Neuronal stem cell (in vitro differentiated cells): ENCODE data around the gene MYH7B.
A peak's percentile ranks its signal among the peaks of the same experiment; 100 is the strongest.

Experiments
- DNase-seq: peaks from one replicate; pipeline ENCODE4 v3.0.0-alpha.2; 2013; ENCODE audit warnings: low spot score
- H2AFZ ChIP-seq: one replicate; pipeline ENCODE4 v1.6.1; 2013; ENCODE audit warnings: mild to moderate bottlenecking, low read length, inconsistent platforms
- H2AK5ac ChIP-seq: 2 replicates; pipeline ENCODE4 v1.6.1; 2013; ENCODE audit warnings: low read depth, mild to moderate bottlenecking, inconsistent platforms, low read length, moderate library complexity, mixed read lengths
- H2BK120ac ChIP-seq: 2 replicates; pipeline ENCODE4 v1.6.1; 2013; ENCODE audit warnings: low read depth, mild to moderate bottlenecking, inconsistent platforms, low read length, moderate library complexity, mixed read lengths
- H2BK12ac ChIP-seq: one replicate; pipeline ENCODE4 v1.6.1; 2013; ENCODE audit warnings: low read length, inconsistent platforms
- H2BK15ac ChIP-seq: 2 replicates; pipeline ENCODE4 v1.6.1; 2013; ENCODE audit warnings: mild to moderate bottlenecking, low read length, inconsistent platforms, mixed read lengths
- H2BK5ac ChIP-seq: one replicate; pipeline ENCODE4 v1.6.1; 2013; ENCODE audit warnings: inconsistent platforms, mild to moderate bottlenecking, low read length, moderate library complexity
- H3K14ac ChIP-seq: one replicate; pipeline ENCODE4 v1.6.1; 2013; ENCODE audit warnings: low read length, inconsistent platforms
- H3K18ac ChIP-seq: 2 replicates; pipeline ENCODE4 v1.6.1; 2013; ENCODE audit warnings: low read length, inconsistent platforms
- H3K23ac ChIP-seq: 2 replicates; pipeline ENCODE4 v1.6.1; 2013; ENCODE audit warnings: low read depth, mild to moderate bottlenecking, mixed read lengths, low read length, inconsistent platforms; ENCODE audit not compliant: poor library complexity
- H3K27ac ChIP-seq: replicated peaks from 3 replicates; pipeline ENCODE4 v1.5.1; 2013; ENCODE audit warnings: low read length, inconsistent platforms
- H3K27me3 ChIP-seq, 3 experiments: 2 replicates each; pipeline ENCODE4 v1.6.1; 2013; ENCODE audit warnings: low read length in 3 of 3, mild to moderate bottlenecking in 2 of 3, inconsistent platforms in 1 of 3, low read depth in 1 of 3, mixed read lengths in 1 of 3, moderate library complexity in 1 of 3; ENCODE audit not compliant: control insufficient read depth in 3 of 3, insufficient read depth in 3 of 3
- H3K36me3 ChIP-seq, 2 donors: replicated peaks in 1 of 2; 2 replicates each; pipeline ENCODE4 v1.6.1; 2013; ENCODE audit warnings: low read length in 2 of 2; ENCODE audit not compliant: control insufficient read depth in 2 of 2, insufficient read depth in 2 of 2
- H3K4ac ChIP-seq: 2 replicates; pipeline ENCODE4 v1.6.1; 2013; ENCODE audit warnings: inconsistent platforms, mild to moderate bottlenecking, low read length, moderate library complexity
- H3K4me1 ChIP-seq, 2 donors: 1 replicate in 1 of 2; 2 replicates in 1 of 2; pipeline ENCODE4 v1.6.1; 2013; ENCODE audit warnings: low read length in 2 of 2, low read depth in 1 of 2; ENCODE audit not compliant: control insufficient read depth in 2 of 2, insufficient read depth in 1 of 2
- H3K4me2 ChIP-seq: one replicate; pipeline ENCODE4 v1.6.1; 2013; ENCODE audit warnings: mild to moderate bottlenecking, low read length, inconsistent platforms; ENCODE audit not compliant: insufficient read depth, poor library complexity, severe bottlenecking
- H3K4me3 ChIP-seq, 2 donors: 2 replicates each; pipeline ENCODE4 v1.5.1; 2013; ENCODE audit warnings: low read length in 2 of 2, mild to moderate bottlenecking in 2 of 2, inconsistent platforms in 1 of 2, moderate library complexity in 1 of 2
- H3K79me1 ChIP-seq: one replicate; pipeline ENCODE4 v1.6.1; 2013; ENCODE audit warnings: low read depth, mild to moderate bottlenecking, inconsistent platforms, low read length, moderate library complexity
- H3K9ac ChIP-seq: one replicate; pipeline ENCODE4 v1.6.1; 2013; ENCODE audit warnings: mild to moderate bottlenecking, low read depth, low read length, inconsistent platforms; ENCODE audit not compliant: poor library complexity
- H3K9me3 ChIP-seq, 2 donors: replicated peaks in 1 of 2; 2 replicates each; pipeline versions ENCODE3 to v1.6.1; 2013; ENCODE audit warnings: low read length in 2 of 2, mild to moderate bottlenecking in 2 of 2, inconsistent platforms in 1 of 2, low read depth in 1 of 2, mixed read lengths in 1 of 2, moderate library complexity in 1 of 2; ENCODE audit not compliant: control insufficient read depth in 2 of 2, insufficient read depth in 1 of 2
- H4K8ac ChIP-seq: one replicate; pipeline ENCODE4 v1.6.1; 2013; ENCODE audit warnings: low read depth, mild to moderate bottlenecking, inconsistent platforms, low read length, moderate library complexity
- H4K91ac ChIP-seq: one replicate; pipeline ENCODE4 v1.6.1; 2013; ENCODE audit warnings: low read length, low read depth, mild to moderate bottlenecking, inconsistent platforms; ENCODE audit not compliant: poor library complexity
- WGBS, 2 donors: extraction: QIAGEN DNeasy Blood & Tissue Kit; methylation state at CpG; one replicate each; pipeline ENCODE4 v1.1.7; 2013; ENCODE audit warnings: missing lambda C conversion rate in 2 of 2, mixed read lengths in 1 of 2; ENCODE audit not compliant: insufficient read length in 2 of 2, insufficient replicate concordance in 1 of 2; ENCODE audit errors: extremely low coverage in 2 of 2; 5-methylcytosine and 5-hydroxymethylcytosine counted together

Gene MYH7B

DNA sequence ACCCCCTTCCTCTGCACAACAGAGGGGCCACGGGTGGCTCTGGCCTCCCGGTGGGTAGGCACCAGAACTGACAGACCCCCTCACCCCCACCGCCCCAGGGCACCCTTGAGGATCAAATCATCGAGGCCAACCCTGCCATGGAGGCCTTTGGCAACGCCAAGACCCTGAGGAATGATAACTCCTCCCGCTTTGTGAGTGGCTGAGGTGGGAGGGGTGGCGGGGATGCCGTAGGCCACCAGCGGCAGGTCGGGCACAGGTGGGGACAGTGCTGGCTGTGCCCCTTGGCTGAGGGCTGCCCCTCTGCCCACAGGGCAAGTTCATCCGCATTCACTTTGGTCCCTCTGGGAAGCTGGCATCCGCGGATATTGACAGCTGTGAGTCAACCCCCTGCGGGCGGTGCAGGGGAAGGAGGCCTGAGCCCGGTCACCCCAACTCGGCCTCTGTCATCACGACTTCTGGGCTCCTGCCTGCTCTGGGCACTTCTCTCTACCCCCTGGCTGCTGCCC, 29.1 kb downstream of the MYH7B start:
- Histone ChIP-seq H3K79me1 (no peaks in the 10 kb centered on the region), H3K9me3 (peaks cover 0 to 3% of the 10 kb centered on the region in 2 donors), H3K27me3 (peaks cover 0 to 8% (median 7%) of the 10 kb centered on the region in 3 experiments), H3K27ac (no peak overlapping the region), H3K4me2 (no peak overlapping the region), H2BK120ac (no peak overlapping the region), H3K18ac (peak overlapping the region; percentile 81), H3K4me3 (no peak overlapping the region), H3K23ac (no peak overlapping the region), H2BK15ac (peak overlapping the region; percentile 45), H4K91ac (no peak overlapping the region), H4K8ac (no peak overlapping the region), H3K9ac (no peak overlapping the region), H3K14ac (peak overlapping the region; percentile 63), H2BK12ac (peak overlapping the region; percentile 30), H3K4me1 (peaks cover 0 to 14% of the 10 kb centered on the region in 2 donors), H2AFZ (no peak overlapping the region), H2AK5ac (peak overlapping the region; percentile 96), H3K4ac (no peak overlapping the region), H3K36me3 (no peaks in the 10 kb centered on the region), H2BK5ac (no peak overlapping the region)
- DNase-seq, result no peak
- WGBS, 2 donors, result no CpG with 5 or more reads among the region's 18 CpGs

DNA sequence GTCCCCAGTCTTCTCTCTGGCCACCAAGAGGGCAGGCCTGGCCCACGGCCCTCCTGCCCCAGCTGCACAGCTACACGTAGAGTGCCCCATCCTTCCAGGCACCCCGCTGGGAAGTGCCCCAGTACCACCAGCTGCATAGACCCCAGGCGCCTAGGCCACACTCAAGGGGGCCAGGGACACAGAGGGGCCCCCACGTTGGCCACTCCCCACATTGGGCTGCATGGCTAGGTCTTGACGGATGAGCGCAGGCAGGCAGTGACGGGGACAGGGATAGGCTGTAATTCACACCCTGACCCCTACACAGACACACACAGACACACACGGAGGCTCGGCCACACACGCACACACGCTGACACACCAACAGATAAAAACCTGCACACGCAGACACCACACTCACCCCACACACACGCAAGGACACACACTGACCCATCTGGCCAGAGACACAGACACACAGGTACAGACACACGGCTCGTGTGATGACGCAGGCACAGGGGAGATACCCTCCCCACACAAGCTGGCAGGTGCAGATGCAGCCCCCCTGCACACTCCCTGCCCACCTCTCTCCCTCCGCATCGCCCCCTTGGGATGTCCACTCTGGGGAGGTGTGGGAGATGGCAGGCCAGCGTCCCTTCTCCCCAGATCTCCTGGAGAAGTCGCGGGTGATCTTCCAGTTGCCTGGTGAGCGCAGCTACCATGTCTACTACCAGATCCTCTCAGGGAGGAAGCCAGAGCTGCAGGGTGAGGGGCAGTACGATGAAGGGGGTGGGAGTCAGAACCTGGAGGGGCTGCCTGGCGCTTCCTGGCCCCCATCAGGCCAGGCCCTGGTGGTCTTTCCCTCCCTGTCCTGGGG, 30.0 kb downstream of the MYH7B start:
- H3K4me3 ChIP-seq, result no peak overlapping the region
- no CpG with 5 or more reads among the region's 25 CpGs for WGBS, 2 donors
- no peak overlapping the region for H4K91ac ChIP-seq
- no peak for DNase-seq
- no peaks in the 10 kb centered on the region for H3K79me1 ChIP-seq
- H3K14ac ChIP-seq, result peak overlapping the region; percentile 97
- H3K4ac ChIP-seq, result no peak overlapping the region
- peak overlapping the region; percentile 82 for H3K18ac ChIP-seq
- H2BK120ac ChIP-seq, result no peak overlapping the region
- H4K8ac ChIP-seq, result no peak overlapping the region
- H3K27ac ChIP-seq, result no peak overlapping the region
- no peak overlapping the region for H2AK5ac ChIP-seq
- no peaks in the 10 kb centered on the region for H3K36me3 ChIP-seq
- no peak overlapping the region for H2AFZ ChIP-seq
- no peak overlapping the region for H2BK15ac ChIP-seq
- peak overlapping the region; percentile 90 for H3K23ac ChIP-seq
- no peak overlapping the region for H2BK5ac ChIP-seq
- H3K4me2 ChIP-seq, result no peak overlapping the region
- H3K9me3 ChIP-seq, result peaks cover 0 to 3% of the 10 kb centered on the region in 2 donors
- H2BK12ac ChIP-seq, result peak overlapping the region; percentile 18
- peaks cover 0 to 16% of the 10 kb centered on the region in 2 donors for H3K4me1 ChIP-seq
- peaks cover 0 to 8% (median 7%) of the 10 kb centered on the region in 3 experiments for H3K27me3 ChIP-seq
- peak overlapping the region; percentile 47 for H3K9ac ChIP-seq

GRCh38 chr20:34986311-34987287, 30.9 kb downstream of the MYH7B start:
- no peaks in the 10 kb centered on the region for H3K36me3 ChIP-seq
- no peak overlapping the region for H3K4me3 ChIP-seq
- H2AFZ ChIP-seq, result no peak overlapping the region
- H3K9ac ChIP-seq, result no peak overlapping the region
- H2BK5ac ChIP-seq, result no peak overlapping the region
- no peak overlapping the region for H2BK120ac ChIP-seq
- H3K18ac ChIP-seq, result peak overlapping the region; percentile 68
- H3K14ac ChIP-seq, result peak overlapping the region; percentile 9
- peak overlapping the region; percentile 89 for H2AK5ac ChIP-seq
- no peaks in the 10 kb centered on the region for H3K79me1 ChIP-seq
- H3K4me1 ChIP-seq, result peaks cover 0 to 13% of the 10 kb centered on the region in 2 donors
- H3K27me3 ChIP-seq, result peaks cover 0 to 8% (median 7%) of the 10 kb centered on the region in 3 experiments
- peaks cover 0 to 3% of the 10 kb centered on the region in 2 donors for H3K9me3 ChIP-seq
- no peak overlapping the region for H4K8ac ChIP-seq
- H2BK12ac ChIP-seq, result no peak overlapping the region
- H4K91ac ChIP-seq, result no peak overlapping the region
- no peak for DNase-seq
- H3K4me2 ChIP-seq, result no peak overlapping the region
- no peak overlapping the region for H3K4ac ChIP-seq
- no peak overlapping the region for H2BK15ac ChIP-seq
- H3K27ac ChIP-seq, result no peak overlapping the region
- WGBS, 2 donors, result no CpG with 5 or more reads among the region's 24 CpGs
- H3K23ac ChIP-seq, result peak overlapping the region; percentile 87
